ENCODE results near the gene KRTAP10-3.
"Not testable (repeated sequence)": the region's sequence is repeated elsewhere in the genome, so short reads cannot be mapped to it uniquely, and the experiment has no call there.

Gene KRTAP10-3

DNA sequence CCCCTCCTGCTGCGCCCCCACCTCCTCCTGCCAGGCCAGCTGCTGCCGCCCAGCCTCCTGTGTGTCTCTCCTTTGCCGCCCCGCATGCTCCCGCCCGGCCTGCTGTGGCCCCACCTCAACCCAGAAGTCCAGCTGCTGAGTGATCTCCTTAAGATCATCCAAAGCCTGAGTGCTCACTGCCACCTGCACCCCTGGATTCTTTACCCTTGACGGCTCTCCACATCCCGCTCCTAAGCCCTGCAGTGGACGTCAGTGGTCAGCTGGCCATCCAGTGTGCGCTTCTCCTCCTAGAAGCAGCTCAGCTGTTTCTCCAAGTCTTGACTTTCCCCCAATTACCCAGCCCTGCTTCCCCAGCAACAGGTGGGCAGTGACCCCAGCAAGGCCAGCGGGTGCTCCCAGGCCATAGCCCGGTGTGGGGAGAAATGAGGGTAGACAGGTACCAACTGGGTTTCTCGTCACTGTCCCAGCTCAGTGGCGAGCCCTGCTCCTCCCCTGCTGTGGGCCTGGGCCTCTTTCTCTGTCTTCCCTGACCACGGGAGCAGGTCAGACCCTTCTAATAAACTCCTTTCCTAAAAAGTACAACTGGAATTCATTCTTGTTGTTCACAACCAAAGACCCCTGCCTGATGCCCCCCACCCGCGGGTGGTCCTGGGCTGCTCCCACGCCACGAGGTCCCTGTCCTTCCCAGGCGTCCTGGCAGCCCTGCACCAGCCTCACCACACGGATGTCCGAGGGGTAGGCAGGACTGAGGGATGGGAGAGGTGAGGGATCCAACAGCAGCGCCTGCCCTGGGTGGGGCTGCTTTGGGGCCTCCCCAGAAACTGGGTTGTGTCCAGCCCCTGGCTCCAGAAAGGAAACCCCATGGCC is 43.2 kb upstream of the KRTAP10-3 start:
- DNase-seq (ENCODE audit: low read depth), result no peak
- TF ChIP-seq, protein P1, sequence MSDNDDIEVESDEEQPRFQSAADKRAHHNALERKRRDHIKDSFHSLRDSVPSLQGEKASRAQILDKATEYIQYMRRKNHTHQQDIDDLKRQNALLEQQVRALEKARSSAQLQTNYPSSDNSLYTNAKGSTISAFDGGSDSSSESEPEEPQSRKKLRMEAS (IDR thresholded peaks at IDR 0.05; ENCODE audit: low read depth, low read length), result no peak
- no peak for TF ChIP-seq MYC (IDR thresholded peaks at IDR 0.05; ENCODE audit: low read depth, low read length)
- TF ChIP-seq, protein P2, sequence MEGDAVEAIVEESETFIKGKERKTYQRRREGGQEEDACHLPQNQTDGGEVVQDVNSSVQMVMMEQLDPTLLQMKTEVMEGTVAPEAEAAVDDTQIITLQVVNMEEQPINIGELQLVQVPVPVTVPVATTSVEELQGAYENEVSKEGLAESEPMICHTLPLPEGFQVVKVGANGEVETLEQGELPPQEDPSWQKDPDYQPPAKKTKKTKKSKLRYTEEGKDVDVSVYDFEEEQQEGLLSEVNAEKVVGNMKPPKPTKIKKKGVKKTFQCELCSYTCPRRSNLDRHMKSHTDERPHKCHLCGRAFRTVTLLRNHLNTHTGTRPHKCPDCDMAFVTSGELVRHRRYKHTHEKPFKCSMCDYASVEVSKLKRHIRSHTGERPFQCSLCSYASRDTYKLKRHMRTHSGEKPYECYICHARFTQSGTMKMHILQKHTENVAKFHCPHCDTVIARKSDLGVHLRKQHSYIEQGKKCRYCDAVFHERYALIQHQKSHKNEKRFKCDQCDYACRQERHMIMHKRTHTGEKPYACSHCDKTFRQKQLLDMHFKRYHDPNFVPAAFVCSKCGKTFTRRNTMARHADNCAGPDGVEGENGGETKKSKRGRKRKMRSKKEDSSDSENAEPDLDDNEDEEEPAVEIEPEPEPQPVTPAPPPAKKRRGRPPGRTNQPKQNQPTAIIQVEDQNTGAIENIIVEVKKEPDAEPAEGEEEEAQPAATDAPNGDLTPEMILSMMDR (IDR thresholded peaks at IDR 0.05; ENCODE audit: low read depth, low read length), result no peak
- no peak for TF ChIP-seq POLR2A (IDR thresholded peaks at IDR 0.05; ENCODE audit: extremely low read depth, insufficient read length)

DNA sequence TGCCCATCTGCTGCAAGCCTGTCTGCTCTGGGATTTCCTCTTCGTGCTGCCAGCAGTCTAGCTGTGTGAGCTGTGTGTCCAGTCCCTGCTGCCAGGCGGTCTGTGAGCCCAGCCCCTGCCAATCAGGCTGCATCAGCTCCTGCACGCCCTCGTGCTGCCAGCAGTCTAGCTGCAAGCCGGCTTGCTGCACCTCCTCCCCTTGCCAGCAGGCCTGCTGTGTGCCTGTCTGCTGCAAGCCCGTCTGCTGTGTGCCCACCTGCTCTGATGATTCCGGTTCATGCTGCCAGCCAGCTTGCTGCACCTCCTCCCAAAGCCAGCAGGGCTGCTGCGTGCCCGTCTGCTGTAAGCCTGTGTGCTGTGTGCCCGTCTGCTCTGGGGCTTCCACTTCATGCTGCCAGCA is 42.5 kb upstream of the KRTAP10-3 start:
- DNase-seq (ENCODE audit: low read depth); H3K4me3 ChIP-seq (ENCODE audit: low read depth, low read length): not testable (repeated sequence)

More for the DNA sequence above, 43.2 kb upstream of the KRTAP10-3 start:
- H3K4me3 ChIP-seq (ENCODE audit: low read depth, low read length), result no peak overlapping the region

DNA sequence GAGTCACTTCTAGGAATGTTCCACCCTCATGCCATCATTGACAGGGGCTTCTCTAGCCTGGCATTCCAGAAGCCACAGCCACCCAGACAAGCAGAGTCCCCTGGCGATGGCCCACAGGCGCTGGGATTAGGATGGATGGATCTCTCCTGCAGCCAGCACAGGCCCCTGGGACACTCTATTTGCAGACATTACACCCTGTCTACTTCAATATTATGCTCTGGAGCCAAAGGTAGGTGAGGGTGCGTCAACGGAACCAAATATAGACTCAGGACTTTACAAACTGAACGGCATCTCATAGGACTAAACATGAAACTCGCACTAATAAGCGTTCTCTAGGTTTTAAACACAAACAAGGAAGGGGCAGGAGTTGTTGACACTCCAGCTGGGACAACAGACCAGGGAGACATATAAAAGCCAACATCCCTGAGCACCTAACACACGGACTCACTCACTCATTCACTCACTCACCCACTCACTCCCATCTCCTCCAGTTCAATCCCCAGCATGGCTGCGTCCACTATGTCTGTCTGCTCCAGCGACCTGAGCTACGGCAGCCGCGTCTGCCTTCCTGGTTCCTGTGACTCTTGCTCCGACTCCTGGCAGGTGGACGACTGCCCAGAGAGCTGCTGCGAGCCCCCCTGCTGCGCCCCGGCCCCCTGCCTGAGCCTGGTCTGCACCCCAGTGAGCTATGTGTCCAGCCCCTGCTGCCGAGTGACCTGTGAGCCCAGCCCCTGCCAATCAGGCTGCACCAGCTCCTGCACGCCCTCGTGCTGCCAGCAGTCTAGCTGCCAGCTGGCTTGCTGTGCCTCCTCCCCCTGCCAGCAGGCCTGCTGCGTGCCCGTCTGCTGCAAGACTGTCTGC is 41.8 kb upstream of the KRTAP10-3 start, which contains the start of gene KRTAP10-7:
Gene KRTAP10-7 (plus strand): TSS at position 480 of the 861 bp plus-strand sequence. CDS start 25 bp downstream, at position 505.
- not testable (repeated sequence) for DNase-seq (ENCODE audit: low read depth); H3K4me3 ChIP-seq (ENCODE audit: low read depth, low read length)

DNA sequence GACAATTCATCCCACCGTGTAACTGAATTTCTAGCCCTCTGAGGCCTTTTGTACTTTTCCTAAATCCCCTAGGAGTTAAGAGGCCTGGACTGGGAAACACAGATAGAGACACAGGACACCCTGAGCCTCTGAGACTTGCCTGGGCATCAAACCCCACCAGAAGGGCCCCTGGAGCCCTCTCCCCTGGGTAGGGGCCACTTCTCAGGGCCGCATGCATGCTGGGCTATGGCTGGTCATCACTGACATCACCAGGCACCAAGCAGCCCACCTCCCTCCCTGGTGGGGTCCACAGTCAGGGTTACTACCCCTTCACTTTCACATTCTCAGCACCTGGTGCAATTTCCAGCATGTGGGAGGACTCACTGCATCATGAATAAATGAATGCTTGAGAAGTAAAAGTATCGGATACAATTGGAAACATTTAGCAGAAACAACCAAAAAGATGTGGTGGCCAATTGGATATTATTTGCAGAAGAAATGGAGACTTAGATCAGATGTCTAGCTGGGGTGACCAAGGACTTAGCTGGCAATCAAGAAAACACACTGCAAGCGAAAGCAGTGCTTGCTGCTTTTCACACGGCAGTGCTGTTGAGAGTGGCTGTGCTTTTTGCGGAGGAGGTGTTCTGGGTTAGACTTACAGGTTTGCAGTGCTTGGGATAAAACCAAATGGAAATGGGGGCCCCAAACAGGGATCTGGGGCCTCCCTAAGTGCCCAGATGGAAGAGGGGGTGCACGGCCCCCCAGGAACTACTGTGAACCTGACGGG is 40.9 kb upstream of the KRTAP10-3 start:
- TF ChIP-seq, protein P2 (IDR thresholded peaks at IDR 0.05; ENCODE audit: low read depth, low read length), result no peak
- TF ChIP-seq MYC (IDR thresholded peaks at IDR 0.05; ENCODE audit: low read depth, low read length), result no peak
- no peak for TF ChIP-seq POLR2A (IDR thresholded peaks at IDR 0.05; ENCODE audit: extremely low read depth, insufficient read length)
- TF ChIP-seq, protein P1 (IDR thresholded peaks at IDR 0.05; ENCODE audit: low read depth, low read length), result no peak
- H3K4me3 ChIP-seq (ENCODE audit: low read depth, low read length), result no peak overlapping the region
- no peak for DNase-seq (ENCODE audit: low read depth)

DNA sequence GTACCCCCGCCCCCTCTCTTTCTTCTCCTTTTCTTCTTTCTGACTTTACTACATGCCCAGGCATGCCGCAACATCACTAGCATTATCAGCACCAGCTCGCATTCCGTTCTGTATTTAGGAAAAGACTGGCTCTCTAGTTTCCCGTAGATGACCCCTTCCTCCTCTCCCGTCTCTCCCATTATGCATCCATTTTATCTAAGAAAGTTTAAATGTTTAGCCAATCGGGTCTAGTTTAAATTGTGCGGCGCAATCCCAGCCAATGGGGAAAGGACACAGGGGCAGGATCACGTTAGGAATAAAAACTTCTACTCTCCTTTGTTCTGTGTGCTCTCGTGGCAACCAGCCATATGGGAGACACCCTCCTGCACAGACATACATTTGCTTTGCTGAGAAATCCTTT is 39.5 kb upstream of the KRTAP10-3 start:
- DNase-seq (ENCODE audit: low read depth), result no peak
- TF ChIP-seq, protein P1 (IDR thresholded peaks at IDR 0.05; ENCODE audit: low read depth, low read length), result no peak
- no peak overlapping the region for H3K4me3 ChIP-seq (ENCODE audit: low read depth, low read length)

DNA sequence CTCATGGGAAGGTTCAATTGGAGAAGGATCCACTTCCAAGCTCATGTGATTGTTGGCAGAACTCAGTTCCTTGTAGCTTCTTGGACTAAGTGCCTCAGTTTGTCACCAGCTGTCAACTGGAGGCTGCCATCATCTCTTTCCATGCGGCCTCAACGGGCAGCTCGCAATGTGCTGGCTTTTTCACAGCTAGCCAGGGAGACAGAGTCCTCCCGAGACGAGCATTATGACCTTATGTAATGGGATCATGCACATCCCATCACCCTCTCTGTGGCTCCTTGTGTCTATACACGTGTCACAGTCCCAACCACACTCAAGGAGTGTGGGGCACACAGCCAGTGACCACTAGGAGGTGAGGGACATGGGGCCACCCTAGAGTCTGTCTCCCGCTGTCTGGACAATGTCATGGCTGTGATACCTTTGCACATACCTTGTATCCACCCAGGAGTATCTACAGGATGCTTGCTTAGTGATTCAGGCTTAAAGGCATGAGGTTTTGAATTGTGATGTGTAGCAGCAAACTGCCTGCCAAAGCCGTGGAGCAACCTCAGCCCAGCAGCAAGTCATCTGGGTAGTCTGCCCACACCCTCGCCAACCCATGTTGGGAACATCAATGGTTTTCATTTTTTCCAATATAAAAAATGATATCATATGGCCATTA is 37.6 kb upstream of the KRTAP10-3 start:
- DNase-seq (ENCODE audit: low read depth), result no peak
- no peak overlapping the region for H3K4me3 ChIP-seq (ENCODE audit: low read depth, low read length)
- TF ChIP-seq POLR2A (IDR thresholded peaks at IDR 0.05; ENCODE audit: extremely low read depth, insufficient read length), result no peak

DNA sequence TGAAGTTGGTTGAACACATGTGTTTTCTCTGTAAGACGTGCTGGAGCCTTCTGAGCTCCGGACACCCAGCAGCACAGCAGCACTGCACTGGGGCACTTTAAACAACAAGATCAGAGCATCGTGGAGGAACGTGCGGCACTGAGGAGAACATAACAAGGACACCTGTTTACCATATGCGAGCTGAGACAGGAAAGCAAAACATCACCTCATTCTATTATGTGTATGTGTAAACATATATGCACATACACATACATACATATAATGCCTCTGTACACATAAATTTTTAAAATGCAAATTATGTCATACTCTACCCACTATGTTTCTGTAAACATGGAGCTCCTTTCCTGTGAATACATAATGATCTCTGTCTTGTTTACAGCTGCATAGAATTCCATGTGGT is 36.9 kb upstream of the KRTAP10-3 start:
- no peak overlapping the region for H3K4me3 ChIP-seq (ENCODE audit: low read depth, low read length)
- no peak for TF ChIP-seq POLR2A (IDR thresholded peaks at IDR 0.05; ENCODE audit: extremely low read depth, insufficient read length)
- TF ChIP-seq, protein P1 (IDR thresholded peaks at IDR 0.05; ENCODE audit: low read depth, low read length), result no peak
- TF ChIP-seq, protein P2 (IDR thresholded peaks at IDR 0.05; ENCODE audit: low read depth, low read length), result no peak
- no peak for TF ChIP-seq MYC (IDR thresholded peaks at IDR 0.05; ENCODE audit: low read depth, low read length)
- DNase-seq (ENCODE audit: low read depth), result no peak

Data from NB4 (cell line).